Trophoblast cell (in vitro differentiated cells and primary cell): ENCODE results near the gene ZFHX3.

Experiments used
- DNase-seq, 2 donors: peaks; one replicate each; pipeline ENCODE4 v3.0.0-alpha.2; 2016
- H2AFZ ChIP-seq: 2 replicates; pipeline ENCODE4 v1.6.1; 2013; ENCODE audit warnings: low read length, moderate library complexity, mild to moderate bottlenecking; ENCODE audit not compliant: insufficient read depth, poor library complexity
- H2AK5ac ChIP-seq: 2 replicates; pipeline ENCODE4 v1.6.1; 2013; ENCODE audit warnings: mild to moderate bottlenecking, low read length
- H2BK120ac ChIP-seq: 2 replicates; pipeline ENCODE4 v1.6.1; 2013; ENCODE audit warnings: low read length, mild to moderate bottlenecking, moderate library complexity; ENCODE audit not compliant: insufficient read depth, poor library complexity
- H2BK12ac ChIP-seq: 2 replicates; pipeline ENCODE4 v1.6.1; 2013; ENCODE audit warnings: mild to moderate bottlenecking, low read length, moderate library complexity
- H2BK5ac ChIP-seq: 2 replicates; pipeline ENCODE4 v1.6.1; 2013; ENCODE audit warnings: low read length, low read depth, moderate library complexity, mild to moderate bottlenecking; ENCODE audit not compliant: poor library complexity
- H3K14ac ChIP-seq: 2 replicates; pipeline ENCODE4 v1.6.1; 2013; ENCODE audit warnings: mild to moderate bottlenecking, low read length
- H3K18ac ChIP-seq: 2 replicates; pipeline ENCODE4 v1.6.1; 2013; ENCODE audit warnings: mild to moderate bottlenecking, low read length
- H3K23ac ChIP-seq: 2 replicates; pipeline ENCODE4 v1.6.1; 2013; ENCODE audit warnings: low read length
- H3K27ac ChIP-seq: 2 replicates; pipeline ENCODE4 v1.5.1; 2013; ENCODE audit warnings: low read depth, mild to moderate bottlenecking, inconsistent platforms, low read length, moderate library complexity
- H3K27me3 ChIP-seq: 2 replicates; pipeline ENCODE4 v1.6.1; 2013; ENCODE audit warnings: inconsistent platforms, mild to moderate bottlenecking, low read length, moderate library complexity; ENCODE audit not compliant: insufficient read depth
- H3K36me3 ChIP-seq, 2 experiments: 1 replicate in 1 of 2; 2 replicates in 1 of 2; pipeline ENCODE4 v1.6.1; 2013; ENCODE audit warnings: low read length in 2 of 2, mild to moderate bottlenecking in 2 of 2, moderate library complexity in 1 of 2; ENCODE audit not compliant: insufficient read depth in 2 of 2, control insufficient read depth in 1 of 2
- H3K4ac ChIP-seq: 2 replicates; pipeline ENCODE4 v1.6.1; 2013; ENCODE audit warnings: low read depth, mild to moderate bottlenecking, low read length, moderate library complexity
- H3K4me1 ChIP-seq, 2 experiments: 1 replicate in 1 of 2; 2 replicates in 1 of 2; pipeline ENCODE4 v1.6.1; 2013; ENCODE audit warnings: low read length in 2 of 2, mild to moderate bottlenecking in 2 of 2, moderate library complexity in 1 of 2; ENCODE audit not compliant: insufficient read depth in 2 of 2, control insufficient read depth in 1 of 2
- H3K4me2 ChIP-seq: 2 replicates; pipeline ENCODE4 v1.6.1; 2013; ENCODE audit warnings: inconsistent platforms, mild to moderate bottlenecking, low read length, moderate library complexity
- H3K4me3 ChIP-seq: 2 replicates; pipeline ENCODE4 v1.5.1; 2013; ENCODE audit warnings: mild to moderate bottlenecking, low read depth, low read length, inconsistent platforms
- H3K79me1 ChIP-seq: one replicate; pipeline ENCODE4 v1.6.1; 2013; ENCODE audit warnings: low read length
- H3K79me2 ChIP-seq: 2 replicates; pipeline ENCODE4 v1.6.1; 2013; ENCODE audit warnings: low read length, mild to moderate bottlenecking; ENCODE audit not compliant: control insufficient read depth, insufficient read depth, poor library complexity
- H3K9ac ChIP-seq: 2 replicates; pipeline ENCODE4 v1.6.1; 2013; ENCODE audit warnings: mild to moderate bottlenecking, low read length
- H3K9me3 ChIP-seq: 2 replicates; pipeline ENCODE4 v1.6.1; 2013; ENCODE audit warnings: low read depth, mild to moderate bottlenecking, control low read depth, inconsistent platforms, low read length; ENCODE audit not compliant: insufficient read depth
- H4K12ac ChIP-seq: 2 replicates; pipeline ENCODE4 v1.6.1; 2013; ENCODE audit warnings: low read depth, mild to moderate bottlenecking, low read length, moderate library complexity
- H4K8ac ChIP-seq: 2 replicates; pipeline ENCODE4 v1.6.1; 2013; ENCODE audit warnings: low read depth, mild to moderate bottlenecking, low read length, moderate library complexity
- H4K91ac ChIP-seq: one replicate; pipeline ENCODE4 v1.6.1; 2013; ENCODE audit warnings: low read depth, mild to moderate bottlenecking, low read length, moderate library complexity
- WGBS: extraction: QIAGEN DNeasy Blood & Tissue Kit; methylation state at CpG from one replicate; pipeline ENCODE4 v1.1.7; 2013; ENCODE audit warnings: missing lambda C conversion rate; ENCODE audit not compliant: insufficient read length, insufficient coverage; ENCODE audit errors: extremely low coverage; 5-methylcytosine and 5-hydroxymethylcytosine counted together

The ZFHX3 gene

DNA sequence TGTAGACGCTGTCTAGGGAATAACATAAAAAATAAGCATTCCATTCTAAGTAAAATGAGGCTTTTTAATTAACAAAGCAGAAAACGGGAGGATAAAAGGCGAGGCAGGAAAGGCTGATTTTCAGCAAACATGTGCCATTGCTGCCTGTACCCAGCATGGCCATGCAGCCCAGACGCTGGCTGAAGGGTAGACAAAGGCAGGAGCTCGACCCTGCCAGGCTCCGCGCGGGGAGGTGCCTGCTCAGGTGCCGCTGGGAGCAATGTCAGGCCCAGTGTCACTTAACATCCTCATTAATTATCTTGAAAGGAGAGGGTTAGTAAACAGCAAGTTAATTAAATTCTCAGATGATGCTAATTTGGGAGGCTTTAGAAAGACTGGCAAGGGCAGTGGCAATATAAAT is 136.0 kb downstream of the ZFHX3 start:
- H2AFZ ChIP-seq, result no peak overlapping the region
- H4K12ac ChIP-seq, result no peak overlapping the region
- no peak overlapping the region for H3K14ac ChIP-seq
- no peak overlapping the region for H2BK5ac ChIP-seq
- H3K27me3 ChIP-seq, result no peaks in the 10 kb centered on the region
- H4K91ac ChIP-seq, result no peak overlapping the region
- peaks cover 2% of the 10 kb centered on the region for H3K9me3 ChIP-seq
- no peak overlapping the region for H4K8ac ChIP-seq
- no peak overlapping the region for H2AK5ac ChIP-seq
- DNase-seq, result no peak
- peaks cover 4% of the 10 kb centered on the region for H3K79me2 ChIP-seq
- no peak overlapping the region for H2BK12ac ChIP-seq
- H3K4me3 ChIP-seq, result no peak overlapping the region
- H3K79me1 ChIP-seq, result no peaks in the 10 kb centered on the region
- H3K4ac ChIP-seq, result no peak overlapping the region
- no peak overlapping the region for H3K18ac ChIP-seq
- no CpG with 5 or more reads among the region's 9 CpGs for WGBS
- no peaks in the 10 kb centered on the region for H3K4me1 ChIP-seq
- H3K4me2 ChIP-seq, result no peak overlapping the region
- no peak overlapping the region for H2BK120ac ChIP-seq
- no peak overlapping the region for H3K27ac ChIP-seq
- peaks cover 0 to 2% of the 10 kb centered on the region in 2 experiments for H3K36me3 ChIP-seq
- H3K23ac ChIP-seq, result no peak overlapping the region
- H3K9ac ChIP-seq, result no peak overlapping the region

DNA sequence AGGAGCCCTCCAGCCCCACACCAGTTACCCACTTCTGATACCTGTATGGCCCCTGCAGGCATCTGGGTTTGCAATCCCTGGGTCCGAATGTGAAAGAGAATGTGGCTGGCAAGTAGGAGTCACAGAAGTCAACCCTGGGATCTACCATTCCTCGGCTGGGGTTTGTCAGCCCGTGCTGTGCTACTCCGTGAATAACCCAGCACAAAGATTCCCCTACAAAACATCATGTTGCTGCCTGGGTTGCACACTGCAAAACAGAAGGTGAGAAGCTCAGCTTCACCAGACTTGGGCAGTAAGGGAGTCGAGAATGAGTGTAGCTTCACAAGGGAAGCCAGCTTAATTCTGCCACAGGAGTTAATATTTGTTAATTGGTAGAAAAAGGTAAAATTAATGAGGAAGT is 137.1 kb downstream of the ZFHX3 start:
- H3K9ac ChIP-seq, result no peak overlapping the region
- H3K79me1 ChIP-seq, result no peaks in the 10 kb centered on the region

DNA sequence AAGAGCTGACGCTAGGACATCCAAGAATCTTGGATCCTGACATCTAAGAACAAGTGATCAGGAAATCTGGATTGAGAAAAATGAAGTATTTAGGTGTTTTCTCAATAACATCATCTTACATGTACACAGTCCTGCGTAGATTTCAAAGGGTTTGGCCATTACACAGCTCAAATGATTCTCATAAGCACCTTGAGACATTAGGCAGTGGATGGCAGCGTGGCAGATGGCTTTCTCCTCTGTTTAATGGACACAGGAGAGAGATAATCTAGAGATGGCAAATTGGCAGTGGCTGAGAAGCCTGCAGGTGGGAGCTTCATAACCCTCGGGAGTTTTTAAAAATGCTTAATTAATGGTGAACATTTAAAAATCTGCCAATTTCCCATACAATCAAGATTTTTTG is 137.5 kb downstream of the ZFHX3 start:
- H4K8ac ChIP-seq, result no peak overlapping the region
- no peak for DNase-seq
- no peaks in the 10 kb centered on the region for H3K27me3 ChIP-seq
- no peak overlapping the region for H3K18ac ChIP-seq
- no peak overlapping the region for H2AFZ ChIP-seq
- H4K91ac ChIP-seq, result no peak overlapping the region
- no peak overlapping the region for H3K27ac ChIP-seq
- H3K23ac ChIP-seq, result no peak overlapping the region
- no peak overlapping the region for H2BK5ac ChIP-seq
- no peak overlapping the region for H3K4me3 ChIP-seq
- H3K79me2 ChIP-seq, result peaks cover 6% of the 10 kb centered on the region
- peaks cover 0 to 2% of the 10 kb centered on the region in 2 experiments for H3K36me3 ChIP-seq
- no peak overlapping the region for H3K4me2 ChIP-seq
- H2AK5ac ChIP-seq, result no peak overlapping the region
- H3K14ac ChIP-seq, result no peak overlapping the region
- H2BK12ac ChIP-seq, result no peak overlapping the region
- H3K4me1 ChIP-seq, result peaks cover 0 to 5% of the 10 kb centered on the region in 2 experiments
- peaks cover 2% of the 10 kb centered on the region for H3K9me3 ChIP-seq
- no peak overlapping the region for H3K9ac ChIP-seq
- no peak overlapping the region for H4K12ac ChIP-seq
- H2BK120ac ChIP-seq, result no peak overlapping the region
- no peak overlapping the region for H3K4ac ChIP-seq
- no CpG with 5 or more reads among the region's 4 CpGs for WGBS
- H3K79me1 ChIP-seq, result no peaks in the 10 kb centered on the region

More for the DNA sequence above, 137.1 kb downstream of the ZFHX3 start:
- peaks cover 0 to under 1% of the 10 kb centered on the region in 2 experiments for H3K4me1 ChIP-seq
- no CpG with 5 or more reads among the region's 5 CpGs for WGBS
- no peak overlapping the region for H4K12ac ChIP-seq
- H3K79me2 ChIP-seq, result peaks cover 5% of the 10 kb centered on the region
- H2BK120ac ChIP-seq, result no peak overlapping the region
- H3K23ac ChIP-seq, result no peak overlapping the region
- DNase-seq, result no peak
- no peaks in the 10 kb centered on the region for H3K27me3 ChIP-seq
- H4K91ac ChIP-seq, result no peak overlapping the region
- H3K36me3 ChIP-seq, result peaks cover 0 to 2% of the 10 kb centered on the region in 2 experiments
- H3K4me3 ChIP-seq, result no peak overlapping the region
- H2BK12ac ChIP-seq, result no peak overlapping the region
- no peak overlapping the region for H3K4ac ChIP-seq
- no peak overlapping the region for H3K4me2 ChIP-seq
- H3K14ac ChIP-seq, result no peak overlapping the region
- no peak overlapping the region for H3K27ac ChIP-seq
- peaks cover 2% of the 10 kb centered on the region for H3K9me3 ChIP-seq
- H2AFZ ChIP-seq, result no peak overlapping the region
- no peak overlapping the region for H3K18ac ChIP-seq
- no peak overlapping the region for H2BK5ac ChIP-seq
- no peak overlapping the region for H2AK5ac ChIP-seq
- H4K8ac ChIP-seq, result no peak overlapping the region

DNA sequence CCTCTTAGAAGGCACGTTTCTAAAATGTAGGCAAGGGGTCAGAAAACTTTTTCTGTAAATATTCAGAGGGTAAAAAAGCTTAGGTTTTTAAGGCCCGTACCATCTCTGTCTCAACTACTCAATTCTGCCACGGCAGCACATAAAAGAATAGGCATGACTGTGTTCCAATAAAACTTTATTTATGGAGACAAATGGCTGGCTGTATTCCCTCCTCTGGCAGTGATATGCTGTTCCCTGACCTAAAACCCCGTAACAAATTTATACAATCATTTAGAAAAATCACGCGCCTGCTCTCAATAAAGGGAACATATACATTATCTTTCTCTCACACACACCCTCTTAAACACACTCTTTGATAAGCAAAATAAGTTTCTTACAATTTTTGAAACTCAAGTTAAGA is 138.7 kb downstream of the ZFHX3 start:
- Histone ChIP-seq H3K36me3 (no peaks in the 10 kb centered on the region), H3K4me3 (no peak overlapping the region), H3K27me3 (no peaks in the 10 kb centered on the region), H3K4me1 (peaks cover 2 to 5% of the 10 kb centered on the region in 2 experiments), H3K9me3 (peaks cover 2% of the 10 kb centered on the region), H3K18ac (no peak overlapping the region), H2BK12ac (no peak overlapping the region), H3K27ac (no peak overlapping the region), H4K12ac (no peak overlapping the region), H4K8ac (no peak overlapping the region), H2AFZ (no peak overlapping the region), H2BK5ac (no peak overlapping the region), H3K9ac (no peak overlapping the region), H2BK120ac (no peak overlapping the region), H2AK5ac (no peak overlapping the region), H3K4ac (no peak overlapping the region), H3K14ac (no peak overlapping the region), H3K23ac (no peak overlapping the region), H4K91ac (no peak overlapping the region), H3K79me2 (peaks cover 3% of the 10 kb centered on the region), H3K79me1 (no peaks in the 10 kb centered on the region), H3K4me2 (no peak overlapping the region)
- 100% methylated on average over 2 of the region's 6 CpGs for WGBS
- DNase-seq, result no peak
